Common myeloid progenitor, CD34-positive (primary cell): ENCODE results near the gene EMX1.
A peak's percentile ranks its signal among the peaks of the same experiment; 100 is the strongest.
"Not testable (repeated sequence)": the region's sequence is repeated elsewhere in the genome, so short reads cannot be mapped to it uniquely, and the experiment has no call there.

Experiments used
- CTCF ChIA-PET: fragments of 350-600 bp; sonication (Branson Sonifier 250); formaldehyde crosslinking; loops from one replicate; lab custom pipeline; 2021; ENCODE audit warnings: antibody characterized with exemption; lab: Charles Lee
- POLR2A ChIA-PET: fragments of 350-600 bp; sonication (Branson Sonifier 250); formaldehyde crosslinking; loops from one replicate; lab custom pipeline; 2021; ENCODE audit warnings: antibody characterized with exemption; lab: Charles Lee
- DNase-seq, 3 donors: peaks; one replicate each; pipeline versions ENCODE4 v3.0.0 to v3.0.0-alpha.2; 2013
- H3K27ac ChIP-seq, 2 experiments: 1 replicate in 1 of 2; 2 replicates in 1 of 2; pipeline ENCODE4 v1.7.0; 2013; ENCODE audit warnings: inconsistent platforms in 2 of 2, low read length in 2 of 2, mild to moderate bottlenecking in 2 of 2, low read depth in 1 of 2, moderate library complexity in 1 of 2; ENCODE audit not compliant: severe bottlenecking in 2 of 2, insufficient read depth in 1 of 2, poor library complexity in 1 of 2
- H3K27me3 ChIP-seq, 5 experiments: replicated peaks in 2 of 5; 1 replicate in 3 of 5; 2 replicates in 2 of 5; pipeline versions ENCODE4 v1.6.1 to v1.7.0; 2013; ENCODE audit warnings: low read length in 4 of 5, mild to moderate bottlenecking in 2 of 5, moderate library complexity in 2 of 5, inconsistent platforms in 1 of 5; ENCODE audit not compliant: insufficient read depth in 5 of 5, control insufficient read depth in 4 of 5
- H3K36me3 ChIP-seq, 4 experiments: 1 replicate in 2 of 4; 2 replicates in 2 of 4; pipeline versions ENCODE4 v1.6.1 to v1.7.0; 2013; ENCODE audit warnings: low read length in 3 of 4, control low read depth in 1 of 4, mild to moderate bottlenecking in 1 of 4; ENCODE audit not compliant: control insufficient read depth in 4 of 4, insufficient read depth in 4 of 4
- H3K4me1 ChIP-seq, 4 experiments: 1 replicate in 3 of 4; 2 replicates in 1 of 4; pipeline versions ENCODE4 v1.6.1 to v1.7.1; 2013; ENCODE audit warnings: low read length in 3 of 4, mild to moderate bottlenecking in 3 of 4, control low read depth in 1 of 4, inconsistent platforms in 1 of 4, moderate library complexity in 1 of 4; ENCODE audit not compliant: control insufficient read depth in 4 of 4, insufficient read depth in 4 of 4; ENCODE audit errors: control extremely low read depth in 1 of 4
- H3K4me3 ChIP-seq, 7 experiments: 1 replicate in 4 of 7; 2 replicates in 3 of 7; pipeline versions ENCODE4 v1.5.1 to v1.7.0; 2013; ENCODE audit warnings: mild to moderate bottlenecking in 7 of 7, low read length in 6 of 7, moderate library complexity in 6 of 7, inconsistent platforms in 2 of 7, low read depth in 2 of 7, control low read depth in 1 of 7; ENCODE audit not compliant: insufficient read depth in 4 of 7, control insufficient read depth in 1 of 7; ENCODE audit errors: extremely low read depth in 1 of 7
- H3K9me3 ChIP-seq, 5 experiments: 1 replicate in 4 of 5; 2 replicates in 1 of 5; pipeline versions ENCODE4 v1.6.1 to v1.7.1; 2013; ENCODE audit warnings: low read length in 4 of 5, mild to moderate bottlenecking in 2 of 5, inconsistent platforms in 1 of 5, low read depth in 1 of 5, moderate library complexity in 1 of 5; ENCODE audit not compliant: control insufficient read depth in 4 of 5, insufficient read depth in 2 of 5; ENCODE audit errors: control extremely low read depth in 1 of 5
- WGBS: methylation state at CpG from one replicate; pipeline ENCODE4 v1.1.5; 2013; ENCODE audit not compliant: insufficient coverage; 5-methylcytosine and 5-hydroxymethylcytosine counted together

EMX1 gene

DNA sequence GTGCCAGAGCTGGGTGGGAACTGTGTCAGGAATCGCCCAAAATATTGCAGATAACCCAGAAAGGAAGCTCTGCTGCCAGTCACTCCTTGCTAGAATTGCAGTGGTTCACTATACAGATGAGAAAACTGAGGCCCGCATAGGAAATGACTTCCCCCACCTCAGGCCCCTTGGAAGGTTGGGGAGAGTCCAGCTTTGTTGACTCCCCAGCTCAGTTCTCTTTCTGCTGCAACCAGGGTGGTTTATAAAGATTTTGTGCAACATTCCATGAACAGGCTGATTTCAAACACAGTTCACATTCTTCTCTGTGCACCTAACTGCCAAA lies 18.8 kb upstream of the EMX1 start:
- CTCF ChIA-PET, result interaction anchor here (0.7 to 1.4 kb wide), 5 partner anchors 12 to 180 kb away, joined by 3 to 4 read pairs (median 3); no protein-coding TSS in a partner anchor
- 92% methylated on average over 2 of the region's 2 CpGs for WGBS

DNA sequence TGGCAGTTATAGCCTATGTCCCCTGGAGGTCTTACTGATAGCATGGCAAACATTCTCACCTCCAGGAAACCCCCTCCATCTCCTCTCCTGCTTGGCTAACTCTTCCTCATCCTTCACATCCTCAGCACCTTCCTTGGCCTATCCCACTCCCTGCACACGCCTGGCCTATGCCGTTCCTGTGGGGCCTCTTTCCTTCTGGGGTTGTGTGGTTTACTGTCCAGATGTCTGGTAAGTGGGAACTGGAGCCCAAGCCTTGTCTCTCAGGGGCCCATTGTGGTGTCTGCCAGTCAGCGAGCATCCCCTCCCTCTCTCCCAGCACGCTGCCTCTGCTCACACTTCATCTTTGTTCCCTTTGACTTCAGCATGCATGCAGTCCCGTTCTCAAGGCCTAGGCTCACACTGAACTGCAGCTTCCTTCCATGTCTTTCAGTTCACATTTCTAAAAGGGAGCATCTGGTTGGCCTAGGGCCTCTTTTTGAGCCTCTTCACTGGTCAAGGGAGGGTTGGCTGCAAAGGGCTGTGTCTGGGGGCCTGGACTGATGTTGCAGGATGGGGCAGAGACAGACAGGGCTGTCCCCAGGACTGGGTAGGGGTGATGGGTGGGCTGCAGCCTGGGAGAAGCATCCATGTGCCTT lies 17.0 kb upstream of the EMX1 start:
- Histone ChIP-seq H3K4me1 (peaks cover 0 to 3% (median 0%) of the 10 kb centered on the region in 4 experiments), H3K9me3 (no peaks in the 10 kb centered on the region), H3K36me3 (no peaks in the 10 kb centered on the region), H3K4me3 (no peak overlapping the region), H3K27ac (no peak overlapping the region), H3K27me3 (peaks cover 0 to 72% (median 21%) of the 10 kb centered on the region in 5 experiments)
- whole genome bisulfite sequencing, result 100% methylated on average over 2 of the region's 5 CpGs
- no peak for DNase-seq
- ChIA-PET POLR2A (no interaction called here), CTCF (no interaction called here)

More for the DNA sequence above, 18.8 kb upstream of the EMX1 start:
- peaks cover 0 to 3% (median 0%) of the 10 kb centered on the region in 4 experiments for H3K4me1 ChIP-seq
- POLR2A ChIA-PET, result no interaction called here
- H3K9me3 ChIP-seq, result no peaks in the 10 kb centered on the region
- peaks cover 0 to 73% (median 23%) of the 10 kb centered on the region in 5 experiments for H3K27me3 ChIP-seq
- H3K27ac ChIP-seq, result no peak overlapping the region
- no peak overlapping the region for H3K4me3 ChIP-seq
- no peaks in the 10 kb centered on the region for H3K36me3 ChIP-seq
- no peak for DNase-seq

DNA sequence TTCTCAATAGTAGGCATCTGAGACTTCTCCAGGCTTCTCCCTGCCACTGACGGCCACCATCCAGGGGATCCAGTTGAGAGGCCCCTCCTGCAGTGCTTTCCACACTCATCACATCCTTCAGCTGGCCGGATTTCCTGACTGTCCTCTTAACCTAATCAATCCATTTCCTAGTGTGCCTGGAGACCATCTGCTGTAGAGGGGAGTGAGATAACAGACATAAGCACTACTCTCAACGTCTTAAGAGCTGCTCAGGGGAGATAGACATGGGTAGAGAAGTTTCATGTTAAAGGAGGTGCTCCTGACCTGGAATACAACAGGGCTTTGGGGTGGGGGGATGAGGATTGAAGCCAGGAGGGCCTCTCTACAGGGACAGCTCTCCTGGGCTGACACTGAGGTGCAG lies 15.9 kb upstream of the EMX1 start:
- CTCF ChIA-PET, result no interaction called here
- Histone ChIP-seq H3K9me3 (peaks cover 0 to 4% (median 0%) of the 10 kb centered on the region in 5 experiments), H3K27ac (no peak overlapping the region), H3K4me1 (no peaks in the 10 kb centered on the region), H3K27me3 (peaks cover 0 to 66% (median 21%) of the 10 kb centered on the region in 5 experiments), H3K36me3 (no peaks in the 10 kb centered on the region), H3K4me3 (no peak overlapping the region)
- POLR2A ChIA-PET, result no interaction called here
- WGBS, result no CpG with 5 or more reads among the region's 3 CpGs
- DNase-seq, result peak in 2 of 3 donors; percentile 18 to 57

DNA sequence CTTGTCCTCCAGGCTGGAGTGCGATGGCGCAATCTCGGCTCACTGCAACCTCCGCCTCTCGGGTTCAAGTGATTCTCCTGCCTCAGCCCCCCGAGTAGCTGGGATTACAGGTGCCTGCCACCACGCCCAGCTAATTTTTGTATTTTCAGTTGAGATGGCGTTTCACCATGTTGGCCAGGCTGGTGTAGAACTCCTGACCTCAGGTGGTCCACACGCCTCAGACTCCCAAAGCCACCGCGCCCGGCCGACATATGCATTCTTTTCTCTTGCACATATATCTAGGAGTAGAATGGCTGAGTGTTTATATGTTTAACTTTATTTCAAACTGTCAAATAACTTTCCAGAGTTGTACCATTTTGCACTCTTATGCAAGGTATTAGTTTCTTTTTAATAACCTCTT lies 9.9 kb upstream of the EMX1 start:
- H3K4me3 ChIP-seq, H3K36me3 ChIP-seq, DNase-seq, H3K4me1 ChIP-seq, H3K9me3 ChIP-seq, H3K27ac ChIP-seq, POLR2A ChIA-PET: not testable (repeated sequence)
- WGBS, result 93% methylated on average over 9 of the region's 13 CpGs
- CTCF ChIA-PET, result interaction anchor here (1.7 to 2.0 kb wide), 2 partner anchors 12 to 16 kb away, joined by 5 to 9 read pairs; no protein-coding TSS in a partner anchor
- H3K27me3 ChIP-seq, result peaks cover 17 to 87% (median 33%) of the 10 kb centered on the region in 5 experiments

DNA sequence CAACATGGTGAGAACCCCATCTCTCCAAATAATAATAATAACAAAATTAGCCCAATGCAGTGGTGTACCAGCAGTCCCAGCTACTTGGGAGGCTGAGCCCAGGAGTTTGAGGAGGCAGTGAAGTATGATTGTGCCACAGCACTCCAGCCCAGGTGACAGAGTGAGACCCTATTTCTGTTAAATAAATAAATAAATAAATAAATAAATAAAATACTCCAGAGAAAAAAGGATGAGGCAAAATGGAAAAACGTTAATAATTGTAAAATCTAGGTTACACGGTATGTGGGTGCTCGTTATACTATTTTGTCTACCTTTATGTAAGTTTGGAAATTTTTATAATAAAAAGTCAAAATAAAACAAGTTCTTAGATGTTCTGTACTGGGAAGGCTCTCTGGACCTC lies 8.6 kb upstream of the EMX1 start:
- Histone ChIP-seq H3K4me1 (no peaks in the 10 kb centered on the region), H3K9me3 (peaks cover 0 to 5% (median 0%) of the 10 kb centered on the region in 5 experiments), H3K36me3 (no peaks in the 10 kb centered on the region), H3K27me3 (peaks cover 25 to 90% (median 38%) of the 10 kb centered on the region in 5 experiments), H3K27ac (no peak overlapping the region), H3K4me3 (no peak overlapping the region)
- DNase-seq, result no peak
- ChIA-PET POLR2A (no interaction called here), CTCF (interaction anchor here (1.3 kb wide), 1 partner anchor 16 kb away, joined by 6 read pairs; no protein-coding TSS in a partner anchor)
- no CpG with 5 or more reads among the region's 3 CpGs for WGBS

DNA sequence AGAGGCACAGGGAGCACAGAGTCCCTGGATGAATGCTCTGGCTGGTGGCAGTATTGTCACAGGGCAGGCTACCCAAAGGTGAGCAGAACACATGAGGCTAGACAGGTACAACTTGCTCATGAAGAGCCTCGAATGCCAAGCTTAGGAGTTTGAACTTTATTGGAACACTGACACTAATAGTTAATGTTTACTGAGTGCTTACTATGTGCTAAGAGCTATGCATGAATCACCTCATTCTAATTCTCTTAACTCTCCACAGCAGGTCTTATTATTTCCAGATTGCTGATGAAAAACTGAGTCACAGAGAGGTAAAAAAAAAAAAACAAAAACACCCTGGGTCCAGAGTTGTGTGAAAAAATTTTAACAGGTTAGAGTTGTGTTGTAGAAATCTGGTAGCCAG lies 6.1 kb upstream of the EMX1 start:
- ChIA-PET POLR2A (no interaction called here), CTCF (interaction anchor here (1.1 to 1.4 kb wide), 2 partner anchors 9 to 63 kb away, joined by 3 to 6 read pairs; no protein-coding TSS in a partner anchor)
- Histone ChIP-seq H3K4me3 (no peak overlapping the region), H3K9me3 (peaks cover 0 to 3% (median 0%) of the 10 kb centered on the region in 5 experiments), H3K27me3 (peaks cover 29 to 97% (median 44%) of the 10 kb centered on the region in 5 experiments), H3K36me3 (no peaks in the 10 kb centered on the region), H3K4me1 (peaks cover 0 to 9% (median 6%) of the 10 kb centered on the region in 4 experiments), H3K27ac (no peak overlapping the region)
- DNase-seq, result no peak
- WGBS, result no CpG with 5 or more reads among the region's 1 CpG

DNA sequence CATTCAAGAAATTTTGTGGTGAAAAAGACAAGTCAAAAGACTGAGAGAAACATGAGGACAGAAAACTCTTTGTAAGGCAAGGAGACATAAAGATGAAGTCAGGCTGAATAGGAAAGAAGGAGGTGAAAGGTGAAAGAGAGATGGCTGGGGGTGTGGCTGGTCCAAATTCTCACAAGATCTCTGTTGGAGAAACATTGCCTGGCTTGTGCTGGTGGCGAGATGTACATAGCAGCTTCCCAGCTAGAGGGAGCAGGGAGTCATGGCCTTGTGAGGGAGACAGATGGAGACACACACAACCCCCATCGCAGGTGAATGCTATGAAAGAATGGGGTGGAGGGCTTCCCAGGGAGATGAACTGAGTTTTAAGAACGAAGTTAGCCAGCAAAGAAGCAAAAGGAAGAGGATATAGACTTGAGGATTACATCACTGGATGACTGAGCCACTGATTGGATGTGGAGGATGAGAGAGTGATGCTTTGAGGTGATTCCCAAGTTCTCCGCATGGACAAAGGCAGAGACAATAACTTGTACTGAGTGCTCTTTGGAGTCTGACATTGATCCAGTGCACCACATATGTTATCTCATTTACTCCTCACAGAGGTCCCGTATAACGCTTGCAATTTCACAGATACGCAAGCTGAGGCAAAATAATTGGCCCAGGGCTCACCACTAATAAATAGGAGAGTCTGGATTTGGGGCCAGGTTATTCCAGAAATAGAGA lies 3.7 kb upstream of the EMX1 start:
- 10% methylated on average over 2 of the region's 7 CpGs for WGBS
- no peak for DNase-seq
- ChIA-PET CTCF (interaction anchor here (1.6 kb wide), 1 partner anchor 20 kb away, joined by 5 read pairs; no protein-coding TSS in a partner anchor), POLR2A (no interaction called here)
- Histone ChIP-seq H3K4me1 (peaks cover 0 to 32% (median 25%) of the 10 kb centered on the region in 4 experiments), H3K36me3 (no peaks in the 10 kb centered on the region), H3K27ac (no peak overlapping the region), H3K4me3 (no peak overlapping the region), H3K9me3 (no peaks in the 10 kb centered on the region), H3K27me3 (peaks cover 24 to 96% (median 52%) of the 10 kb centered on the region in 5 experiments)
